Measurements from ENCODE around the gene PRKAA1. TPM values are rescaled to one million over a fixed set of nuclear protein-coding genes. Genes with fewer than 3 reads are reported as not detected.
"Not testable (repeated sequence)": the region's sequence is repeated elsewhere in the genome, so short reads cannot be mapped to it uniquely, and the experiment has no call there.

The PRKAA1 gene
- total RNA-seq, 1 experiment from 2014 or later = 58.1 TPM

- intact Hi-C loops (cut with micrococcal nuclease) = no loop called here
- no peak for TF ChIP-seq CTCF (IDR thresholded peaks at IDR 0.05; ENCODE audit: unreplicated experiment)
- DNase-seq (ENCODE audit: unreplicated experiment) = no peak
- Mint-ChIP-seq H3K27me3 (ENCODE audit: insufficient read depth, unreplicated experiment) (no peaks in the 10 kb centered on the region), H3K27ac (ENCODE audit: low read depth, unreplicated experiment) (no peak overlapping the region), H3K36me3 (ENCODE audit: insufficient read depth, unreplicated experiment) (peaks cover 75% of the 10 kb centered on the region), H3K4me3 (ENCODE audit: unreplicated experiment) (no peak overlapping the region), H3K4me1 (ENCODE audit: insufficient read depth, unreplicated experiment) (peaks cover 18% of the 10 kb centered on the region), H3K9me3 (ENCODE audit: unreplicated experiment) (no peaks in the 10 kb centered on the region)
- ChIA-PET POLR2A (interaction anchor here (0.9 to 6.1 kb wide), 11 partner anchors 7 to 227 kb away, joined by 3 to 50 read pairs (median 4); partner anchors contain the start of genes PRKAA1 and RPL37), CTCF (interaction anchor here (1.4 kb wide), 1 partner anchor 18 kb away, joined by 6 read pairs; no protein-coding TSS in a partner anchor)
- BruUV-seq (replicated peaks) = no TSS peak
These were observed 28.5 kb upstream of the PRKAA1 start for GRCh38 chr5:40826489-40827187.

DNA sequence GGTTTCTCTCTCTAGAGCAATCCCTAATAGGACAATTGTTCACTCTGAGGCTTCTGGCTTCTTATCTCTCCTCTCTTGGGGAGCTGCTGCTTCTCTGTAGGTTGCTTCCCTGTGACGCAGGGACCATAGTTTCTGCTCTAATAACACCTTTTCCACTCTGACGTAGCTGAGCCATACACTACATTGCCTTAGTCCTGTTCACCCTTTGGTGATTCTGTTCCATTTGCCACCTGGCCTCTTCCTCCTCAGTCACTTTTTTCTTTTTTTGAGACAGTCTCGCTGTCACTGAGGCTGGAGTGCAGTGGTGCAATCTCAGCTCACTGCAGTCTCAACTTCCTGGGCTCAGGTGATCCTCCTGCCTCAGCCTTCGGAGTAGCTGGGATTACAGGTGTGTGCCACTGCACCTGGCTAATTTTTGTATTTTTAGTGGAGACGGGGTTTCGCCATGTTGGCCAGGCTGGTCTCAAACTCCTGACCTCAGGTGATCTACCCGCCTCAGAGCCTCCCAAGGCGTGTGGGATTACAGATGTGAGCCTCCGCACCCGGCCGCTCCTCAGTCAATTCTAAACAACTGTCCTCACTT is 27.4 kb upstream of the PRKAA1 start:
- H3K9me3 Mint-ChIP-seq (ENCODE audit: unreplicated experiment); CTCF ChIA-PET; DNase-seq (ENCODE audit: unreplicated experiment); H3K27me3 Mint-ChIP-seq (ENCODE audit: insufficient read depth, unreplicated experiment); H3K27ac Mint-ChIP-seq (ENCODE audit: low read depth, unreplicated experiment); H3K4me3 Mint-ChIP-seq (ENCODE audit: unreplicated experiment); BruUV-seq (replicated peaks); intact Hi-C loops (cut with micrococcal nuclease): not testable (repeated sequence)
- POLR2A ChIA-PET = interaction anchor here (0.9 to 6.1 kb wide), 7 partner anchors 8 to 70 kb away, joined by 3 to 50 read pairs (median 4); partner anchors contain the start of genes PRKAA1, RPL37 and TTC33
- H3K36me3 Mint-ChIP-seq (ENCODE audit: insufficient read depth, unreplicated experiment) = peaks cover 64% of the 10 kb centered on the region
- H3K4me1 Mint-ChIP-seq (ENCODE audit: insufficient read depth, unreplicated experiment) = peaks cover 17% of the 10 kb centered on the region

GRCh38 chr5:40823459-40823858 is 25.3 kb upstream of the PRKAA1 start:
- no peak for TF ChIP-seq CTCF (IDR thresholded peaks at IDR 0.05; ENCODE audit: unreplicated experiment)
- ChIA-PET POLR2A (interaction anchor here (0.6 to 6.1 kb wide), 7 partner anchors 10 to 1090 kb away, joined by 3 to 50 read pairs (median 9); partner anchors contain the start of genes PRKAA1, RPL37 and TTC33), CTCF (no interaction called here)
- intact Hi-C loops (cut with micrococcal nuclease) = no loop called here
- no peaks in the 10 kb centered on the region for H3K27me3 Mint-ChIP-seq (ENCODE audit: insufficient read depth, unreplicated experiment)
- H3K4me3 Mint-ChIP-seq (ENCODE audit: unreplicated experiment) = no peak overlapping the region
- BruUV-seq (replicated peaks) = no TSS peak
- DNase-seq (ENCODE audit: unreplicated experiment) = no peak
- H3K4me1 Mint-ChIP-seq (ENCODE audit: insufficient read depth, unreplicated experiment) = peaks cover 5% of the 10 kb centered on the region
- H3K36me3 Mint-ChIP-seq (ENCODE audit: insufficient read depth, unreplicated experiment) = peaks cover 43% of the 10 kb centered on the region
- H3K9me3 Mint-ChIP-seq (ENCODE audit: unreplicated experiment) = no peaks in the 10 kb centered on the region
- H3K27ac Mint-ChIP-seq (ENCODE audit: low read depth, unreplicated experiment) = no peak overlapping the region

DNA sequence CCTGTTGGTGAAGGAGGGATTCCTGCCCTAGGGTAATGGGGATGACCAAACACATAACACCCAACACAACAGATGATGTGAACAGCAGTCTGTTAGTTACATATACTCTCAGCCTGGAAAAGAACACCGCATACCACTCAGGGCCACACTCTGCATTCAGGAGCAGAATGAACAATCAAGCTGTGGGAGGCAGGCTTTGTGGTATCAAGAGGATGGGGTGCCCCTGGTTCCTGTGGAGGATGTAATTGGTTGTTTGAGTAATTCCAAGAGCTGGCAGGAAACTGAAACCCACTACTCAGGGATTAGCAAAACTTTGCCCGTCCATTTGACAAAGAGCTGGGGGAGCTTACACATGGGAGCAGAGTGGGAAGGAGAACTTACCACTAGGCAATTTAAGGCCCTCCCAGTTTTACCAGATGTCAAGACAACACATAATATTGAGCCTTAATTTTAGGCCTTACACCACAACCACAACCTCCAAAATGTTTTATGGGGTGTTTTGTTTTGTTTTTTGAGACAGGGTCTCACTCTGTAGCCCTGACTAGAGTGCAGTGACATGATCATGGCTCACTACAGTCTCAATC is 15.6 kb upstream of the PRKAA1 start:
- TF ChIP-seq CTCF (IDR thresholded peaks at IDR 0.05; ENCODE audit: unreplicated experiment) = no peak
- intact Hi-C loops (cut with micrococcal nuclease) = no loop called here
- DNase-seq (ENCODE audit: unreplicated experiment) = no peak
- ChIA-PET POLR2A (interaction anchor here (0.6 to 1.6 kb wide), 4 partner anchors 11 to 1416 kb away, joined by 3 to 5 read pairs (median 3); no protein-coding TSS in a partner anchor), CTCF (interaction anchor here (0.8 kb wide), 1 partner anchor 11 kb away, joined by 5 read pairs; no protein-coding TSS in a partner anchor)
- Mint-ChIP-seq H3K4me1 (ENCODE audit: insufficient read depth, unreplicated experiment) (no peaks in the 10 kb centered on the region), H3K27me3 (ENCODE audit: insufficient read depth, unreplicated experiment) (no peaks in the 10 kb centered on the region), H3K4me3 (ENCODE audit: unreplicated experiment) (no peak overlapping the region), H3K27ac (ENCODE audit: low read depth, unreplicated experiment) (no peak overlapping the region), H3K9me3 (ENCODE audit: unreplicated experiment) (no peaks in the 10 kb centered on the region), H3K36me3 (ENCODE audit: insufficient read depth, unreplicated experiment) (no peaks in the 10 kb centered on the region)
- no TSS peak for BruUV-seq (replicated peaks)

All from MCF 10A (cell line).